GM12801 (cell line): Measurements from ENCODE around the gene BAHCC1.

Experiments used
- TF ChIP-seq, protein P1 (sequence below): IDR thresholded peaks from one replicate; pipeline ENCODE4 v1.5.1; 2011; ENCODE audit warnings: control low read depth; ENCODE audit not compliant: insufficient read length; ENCODE audit errors: extremely low read depth

BAHCC1 gene

DNA sequence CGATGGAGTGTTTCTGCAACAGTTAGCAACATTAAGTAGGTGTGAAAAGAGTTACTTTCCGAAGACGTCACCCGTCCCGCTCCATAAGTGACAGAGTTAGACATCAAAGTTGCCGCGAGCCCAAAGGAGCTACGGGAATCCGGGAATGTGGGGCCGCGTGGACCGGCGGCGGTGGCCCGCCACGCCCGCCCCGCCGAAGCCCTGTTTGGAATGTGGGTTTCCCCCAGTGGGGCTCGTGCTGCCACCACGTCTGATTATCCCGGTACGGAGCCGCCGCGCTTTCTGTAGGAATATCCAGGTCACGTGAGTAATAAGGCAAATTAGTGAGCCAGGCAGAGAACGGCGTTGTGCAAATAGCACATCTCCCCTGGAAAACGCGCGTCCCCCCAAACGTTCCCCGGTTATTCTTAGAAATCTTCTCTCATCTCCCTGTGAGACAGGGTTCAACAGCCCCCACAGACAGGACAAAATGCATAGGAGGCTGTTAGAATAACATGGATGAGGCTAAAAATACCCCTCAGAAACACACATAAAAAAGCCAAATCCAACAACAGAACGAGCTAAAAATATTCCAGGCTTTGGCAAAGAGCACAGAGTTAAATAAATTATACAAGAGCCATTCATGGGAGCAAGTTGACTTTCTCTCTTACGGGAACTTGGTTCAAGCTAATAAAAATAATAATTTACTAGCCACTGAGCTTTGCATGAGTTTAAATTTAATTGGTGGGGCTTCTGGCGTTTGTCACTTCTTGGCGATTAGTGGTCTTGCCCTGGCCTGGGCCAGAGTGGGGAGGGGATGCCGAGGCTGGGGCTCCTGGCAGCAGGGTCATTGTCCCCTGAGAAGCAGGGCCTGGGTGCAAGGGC, 8.6 kb downstream of the BAHCC1 start:
- TF ChIP-seq, protein P1, sequence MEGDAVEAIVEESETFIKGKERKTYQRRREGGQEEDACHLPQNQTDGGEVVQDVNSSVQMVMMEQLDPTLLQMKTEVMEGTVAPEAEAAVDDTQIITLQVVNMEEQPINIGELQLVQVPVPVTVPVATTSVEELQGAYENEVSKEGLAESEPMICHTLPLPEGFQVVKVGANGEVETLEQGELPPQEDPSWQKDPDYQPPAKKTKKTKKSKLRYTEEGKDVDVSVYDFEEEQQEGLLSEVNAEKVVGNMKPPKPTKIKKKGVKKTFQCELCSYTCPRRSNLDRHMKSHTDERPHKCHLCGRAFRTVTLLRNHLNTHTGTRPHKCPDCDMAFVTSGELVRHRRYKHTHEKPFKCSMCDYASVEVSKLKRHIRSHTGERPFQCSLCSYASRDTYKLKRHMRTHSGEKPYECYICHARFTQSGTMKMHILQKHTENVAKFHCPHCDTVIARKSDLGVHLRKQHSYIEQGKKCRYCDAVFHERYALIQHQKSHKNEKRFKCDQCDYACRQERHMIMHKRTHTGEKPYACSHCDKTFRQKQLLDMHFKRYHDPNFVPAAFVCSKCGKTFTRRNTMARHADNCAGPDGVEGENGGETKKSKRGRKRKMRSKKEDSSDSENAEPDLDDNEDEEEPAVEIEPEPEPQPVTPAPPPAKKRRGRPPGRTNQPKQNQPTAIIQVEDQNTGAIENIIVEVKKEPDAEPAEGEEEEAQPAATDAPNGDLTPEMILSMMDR, result no peak

DNA sequence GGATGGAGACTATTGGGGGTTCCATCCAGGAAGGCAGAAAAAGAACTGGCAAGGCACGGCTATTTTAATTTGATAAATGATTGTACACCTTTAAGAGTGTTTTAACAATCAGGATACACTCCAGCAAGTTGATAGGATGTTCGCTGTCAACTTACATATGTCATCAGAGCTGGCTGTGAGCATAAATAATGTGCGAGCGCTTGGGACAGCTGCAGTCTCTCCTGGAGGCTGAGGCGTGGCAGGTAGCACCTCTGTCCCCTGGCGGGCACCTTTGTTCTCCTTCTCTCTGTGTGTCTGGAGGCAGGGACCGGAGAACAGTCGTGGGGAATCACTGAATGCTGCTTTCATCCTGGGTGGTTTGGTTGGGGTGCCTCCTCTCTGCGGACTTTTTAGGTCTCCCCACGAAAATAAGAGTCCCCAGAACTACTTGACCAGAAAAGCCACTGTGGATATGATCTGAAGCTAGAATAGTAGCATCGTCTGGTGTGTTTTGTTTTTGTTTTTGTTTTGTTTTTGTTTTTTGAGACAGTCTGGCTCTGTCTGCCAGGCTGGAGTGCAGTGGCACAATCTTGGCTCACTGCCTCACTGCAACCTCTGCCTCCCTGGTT, 9.4 kb downstream of the BAHCC1 start:
- TF ChIP-seq, protein P1, result no peak

DNA sequence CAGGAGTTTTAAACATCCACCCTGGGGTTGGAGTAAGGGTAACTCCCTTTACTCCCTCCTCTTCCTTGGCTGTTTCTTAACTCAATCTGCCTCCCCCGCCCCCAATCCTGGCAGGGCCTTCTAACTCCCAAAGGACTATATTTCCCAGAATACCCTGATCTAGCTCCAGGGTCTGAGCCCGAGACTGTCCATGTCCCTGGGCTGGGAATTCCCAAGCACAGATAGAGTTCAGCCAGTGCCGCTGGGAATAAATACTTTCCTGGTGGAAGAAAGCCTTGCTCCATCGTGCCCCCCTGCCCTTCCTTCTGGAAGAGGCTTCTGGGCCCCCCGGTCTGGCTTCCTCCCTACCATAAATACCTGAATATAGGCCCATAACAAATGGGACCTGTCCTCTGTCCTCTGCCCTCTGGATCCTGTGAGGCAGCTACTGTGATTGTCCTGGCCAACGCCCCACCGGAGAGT, 10.2 kb downstream of the BAHCC1 start:
- TF ChIP-seq, protein P1, result no peak

DNA sequence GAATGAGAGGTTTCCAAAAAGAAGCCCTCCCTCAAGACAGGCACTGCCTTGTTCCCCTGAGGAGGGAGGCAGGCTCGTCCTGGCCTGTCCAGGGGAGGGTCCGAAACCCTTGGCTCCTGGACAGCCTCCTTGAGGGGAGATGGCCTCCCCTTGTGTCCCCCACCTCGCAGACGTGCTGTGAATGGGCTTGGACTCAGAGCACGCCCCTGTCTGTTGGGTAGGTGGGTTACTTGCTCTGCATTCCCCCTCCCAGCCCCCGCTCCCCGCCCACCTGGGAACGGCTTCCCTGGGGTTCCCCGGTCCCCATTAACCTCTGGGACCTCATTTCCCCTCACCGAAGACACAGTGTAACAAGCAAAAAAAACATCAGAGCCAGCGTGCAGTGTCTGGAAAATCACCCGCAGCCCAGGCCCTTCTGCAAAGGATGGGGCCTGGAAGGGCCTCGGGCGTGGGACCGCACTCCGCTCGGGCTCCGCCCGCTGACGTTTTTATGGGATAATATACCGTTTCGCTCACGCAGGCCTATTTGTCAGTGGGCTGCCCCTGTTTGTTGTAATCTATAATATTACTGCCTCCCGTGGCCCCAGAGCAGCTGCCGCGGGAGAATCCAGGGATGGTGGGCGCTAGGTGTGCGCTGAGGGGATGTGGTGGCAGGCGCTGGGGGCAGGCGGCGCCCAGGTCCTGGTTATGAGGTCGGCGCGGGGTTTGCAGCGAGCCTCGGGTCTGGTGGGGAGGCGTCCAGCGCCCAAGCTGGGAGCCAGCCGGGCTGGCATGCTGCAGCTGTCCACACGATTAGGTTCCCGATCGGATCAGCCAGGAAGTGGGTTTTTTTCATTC, 11.1 kb downstream of the BAHCC1 start:
- TF ChIP-seq, protein P1, result no peak

DNA sequence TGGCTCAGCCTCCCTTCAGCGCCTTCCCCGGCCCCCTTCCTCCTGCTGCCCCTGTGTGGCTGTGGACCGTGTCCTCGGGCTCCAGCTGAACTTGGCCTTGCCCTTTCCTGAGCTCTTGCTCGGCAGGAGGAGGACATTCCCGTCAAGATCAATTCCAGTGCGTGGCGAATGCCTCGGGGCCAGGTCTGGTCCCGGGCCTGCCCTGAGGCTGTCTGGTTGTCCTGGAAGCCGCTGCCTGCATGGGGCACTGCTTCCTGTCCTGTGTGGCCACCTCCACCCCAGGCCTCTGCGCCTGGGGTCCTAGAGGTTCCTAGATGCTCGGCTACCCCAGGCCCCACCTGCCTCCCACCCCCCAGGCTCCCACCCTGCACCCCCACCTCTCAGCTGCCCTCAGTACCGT, 12.8 kb downstream of the BAHCC1 start:
- TF ChIP-seq, protein P1, result no peak

DNA sequence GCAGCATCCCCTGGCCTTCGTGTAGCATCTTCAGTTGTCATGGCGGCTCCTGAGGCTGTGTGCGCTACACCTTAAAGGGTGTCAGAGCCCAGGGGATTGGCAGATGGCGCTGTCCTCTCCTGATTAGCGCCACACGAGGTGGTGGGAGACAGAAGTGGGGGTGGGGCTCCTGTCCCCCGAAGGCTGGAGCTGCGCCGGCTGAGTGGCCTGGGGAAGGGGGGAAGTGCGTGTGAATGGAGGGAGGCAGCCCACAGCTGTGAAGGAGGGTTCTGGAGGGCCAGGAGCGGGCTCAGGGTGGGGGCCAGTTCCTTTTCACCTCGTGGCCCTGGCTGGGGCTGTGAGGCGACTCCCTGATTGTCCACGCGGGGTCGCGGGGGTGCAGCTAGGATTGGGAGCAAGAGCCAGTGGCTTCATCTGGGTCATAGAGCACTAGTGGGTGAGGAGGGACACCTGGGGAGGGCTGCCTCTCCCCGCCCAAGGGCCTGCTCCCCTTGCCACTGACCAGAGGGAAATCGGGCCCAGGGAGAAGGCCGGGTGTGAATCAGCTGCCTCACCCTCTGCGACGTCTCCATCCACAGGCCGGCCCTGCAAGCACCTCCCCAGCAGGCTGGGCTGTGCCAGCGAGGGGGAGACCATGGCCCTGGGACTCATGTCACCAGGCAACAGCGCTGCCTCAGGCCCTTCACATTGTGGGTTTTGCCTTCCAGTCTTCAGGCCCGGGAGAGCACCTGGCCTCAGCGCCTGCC, 14.1 kb downstream of the BAHCC1 start:
- TF ChIP-seq, protein P1, result no peak

DNA sequence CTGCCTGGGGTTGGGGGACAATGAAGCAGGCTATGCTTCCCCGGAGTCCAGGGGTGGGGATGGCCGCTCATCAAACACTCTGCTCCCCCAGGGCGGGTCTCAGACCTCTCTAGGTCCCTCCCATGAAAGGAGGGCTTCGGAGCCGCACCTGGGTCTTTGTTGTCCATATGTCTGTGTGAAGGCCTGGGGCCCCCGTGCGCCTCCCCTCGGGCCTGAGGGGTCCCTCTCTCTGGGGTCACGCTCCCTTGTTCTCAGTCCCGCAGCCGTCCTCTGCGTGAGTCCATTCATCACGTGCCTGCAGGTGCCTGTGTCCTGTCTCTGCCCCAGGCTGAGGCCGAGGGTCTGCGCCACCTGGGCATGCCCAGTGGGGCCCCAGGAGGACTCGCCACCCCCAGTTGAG, 15.6 kb downstream of the BAHCC1 start:
- TF ChIP-seq, protein P1, result no peak
